Activated CD4-positive, alpha-beta T cell treated with anti-CD3 and anti-CD28 coated beads for 1 hour (primary cell): ENCODE results near the gene TOR1A.
A peak's percentile ranks its signal among the peaks of the same experiment; 100 is the strongest.

Source experiments
- DNase-seq: peaks from one replicate; pipeline ENCODE4 v3.0.0-alpha.2; 2020

The TOR1A gene

DNA sequence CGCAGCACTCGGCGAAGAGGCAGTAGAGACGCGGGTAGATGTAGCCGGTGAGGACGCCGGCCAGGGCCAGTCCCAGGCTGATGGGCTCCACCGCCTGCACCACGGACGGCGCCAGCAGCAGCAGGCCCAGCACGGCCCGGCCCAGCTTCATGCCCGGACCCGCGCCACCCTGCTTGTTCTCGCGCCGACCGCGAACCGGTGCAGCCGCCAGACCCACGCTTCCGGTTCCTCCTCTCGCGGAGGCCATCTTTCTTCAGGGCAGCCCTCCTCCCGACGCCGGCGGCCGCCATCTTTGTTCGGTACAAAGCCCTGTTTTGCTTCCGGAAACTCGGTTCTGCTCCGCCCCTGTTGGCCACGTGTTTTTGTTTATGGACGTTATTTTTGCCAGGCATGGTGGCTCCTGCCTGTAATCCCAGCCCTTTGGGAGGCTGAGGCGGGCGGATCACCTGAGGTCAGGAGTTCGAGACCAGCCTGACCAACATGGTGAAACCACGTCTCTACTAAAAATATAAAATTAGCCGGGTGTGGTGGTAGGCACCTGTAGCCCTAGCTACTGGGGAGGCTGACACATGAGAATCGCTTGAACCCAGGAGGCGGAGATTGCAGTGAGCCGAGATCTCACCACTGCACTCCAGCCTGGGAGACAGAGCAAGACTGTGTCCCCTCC is at the start of gene TOR1A:
Gene TOR1A, minus strand, starts transcription at position 202 of the 667 bp plus-strand sequence. Its CDS starts 51 bp downstream, at position 151.
- DNase-seq, result peak; percentile 85

DNA sequence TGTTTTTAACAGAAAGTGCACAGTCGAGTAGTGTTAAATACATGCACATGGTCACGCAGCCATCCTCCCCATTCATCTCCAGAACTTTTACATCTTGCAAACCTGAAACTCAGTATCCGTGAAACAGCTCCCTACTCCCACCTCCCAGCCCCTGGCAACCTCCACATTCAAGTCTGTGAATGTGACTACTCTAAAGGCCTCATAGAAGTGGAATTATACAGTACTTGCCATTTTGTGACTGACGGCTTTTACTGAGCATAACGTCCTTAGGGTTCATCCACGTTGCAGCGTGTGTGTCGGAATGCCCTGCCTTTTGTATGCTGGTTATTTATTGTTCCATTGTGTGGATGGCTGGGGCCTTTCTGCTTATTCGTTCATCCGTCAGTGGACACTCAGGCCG is 47.1 kb upstream of the TOR1A start:
- DNase-seq, result no peak

- no peak for DNase-seq
Observed at GRCh38 chr9:129869585-129870501, 45.9 kb upstream of the TOR1A start.

- peak; percentile 85 for DNase-seq
Observed at GRCh38 chr9:129868872-129869486, 45.0 kb upstream of the TOR1A start.

DNA sequence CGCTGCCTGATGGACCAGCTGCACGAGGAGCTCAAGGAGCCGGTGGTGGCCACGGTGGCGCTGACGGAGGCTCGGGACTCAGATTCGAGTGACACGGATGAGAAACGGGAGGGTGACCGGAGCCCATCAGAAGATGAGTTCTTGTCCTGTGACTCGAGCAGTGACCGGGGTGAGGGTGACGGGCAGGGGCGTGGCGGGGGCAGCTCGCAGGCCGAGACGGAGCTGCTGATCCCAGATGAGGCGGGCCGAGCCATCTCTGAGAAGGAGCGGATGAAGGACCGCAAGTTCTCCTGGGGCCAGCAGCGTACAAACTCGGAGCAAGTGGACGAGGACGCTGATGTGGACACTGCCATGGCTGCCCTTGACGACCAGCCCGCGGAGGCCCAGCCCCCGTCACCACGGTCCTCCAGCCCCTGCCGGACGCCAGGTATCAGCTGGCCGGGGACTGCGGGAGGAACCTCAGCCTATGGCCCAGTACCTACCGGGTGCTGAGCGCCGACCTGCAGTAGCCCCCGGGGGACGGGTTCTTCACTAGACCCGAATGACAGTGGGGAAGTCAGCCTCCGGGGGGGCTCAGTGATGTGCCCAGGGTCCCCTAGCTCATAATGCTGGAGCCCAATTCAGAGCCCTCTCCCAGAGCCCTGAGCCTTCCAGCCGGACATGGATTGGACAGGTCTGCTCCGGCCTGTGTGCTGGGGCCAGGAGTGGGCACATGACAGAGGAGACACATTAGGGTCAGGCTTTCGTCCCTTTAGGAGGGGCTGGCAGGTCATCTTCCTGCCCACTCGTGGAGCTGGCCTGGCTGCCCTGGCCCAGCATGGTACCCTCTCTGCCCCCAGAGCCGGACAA is 44.3 kb upstream of the TOR1A start:
- no peak for DNase-seq

DNA sequence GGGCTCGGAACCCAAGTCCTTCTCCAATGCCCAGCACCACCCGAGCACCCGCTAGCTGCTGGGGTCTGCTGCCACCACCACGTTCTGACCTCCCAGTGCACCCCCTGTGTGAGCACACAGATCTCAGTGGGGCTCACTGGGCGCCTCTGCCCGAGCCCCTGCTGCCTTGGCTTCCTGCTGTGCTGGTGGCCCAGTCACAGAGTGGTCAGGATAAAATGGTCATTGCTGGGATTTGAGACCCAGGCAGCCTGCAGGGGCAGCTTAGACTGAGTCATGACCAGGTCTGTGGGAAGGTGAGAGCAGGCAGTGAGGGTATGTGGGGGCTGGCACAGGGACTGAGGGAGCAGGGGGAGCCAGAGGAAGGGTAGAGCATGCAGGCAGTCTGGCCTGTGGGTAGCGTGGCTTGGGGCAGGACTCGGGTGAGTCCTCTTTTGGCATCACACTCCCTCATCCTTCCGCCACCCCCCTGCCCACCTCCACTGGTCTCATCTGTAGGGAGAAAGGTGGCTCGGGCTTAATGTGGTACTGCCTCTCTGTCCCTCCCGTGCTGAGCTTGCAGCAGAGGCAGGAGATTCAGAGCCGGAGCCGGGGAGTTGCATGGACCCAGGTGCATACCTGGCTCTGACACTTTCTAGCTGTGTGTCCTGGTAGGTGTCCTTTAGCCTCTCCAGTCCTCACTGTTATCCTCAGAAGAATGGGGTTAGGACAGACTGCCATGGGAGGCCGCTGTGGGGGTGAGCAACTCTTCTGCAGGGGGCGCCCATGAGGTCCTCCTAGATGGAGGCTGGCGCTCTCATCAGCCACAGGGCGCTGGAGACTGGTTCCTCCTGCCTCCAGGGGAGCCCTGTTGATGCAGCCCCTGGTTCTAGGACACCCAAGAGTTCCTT is 43.4 kb upstream of the TOR1A start:
- DNase-seq, result no peak

DNA sequence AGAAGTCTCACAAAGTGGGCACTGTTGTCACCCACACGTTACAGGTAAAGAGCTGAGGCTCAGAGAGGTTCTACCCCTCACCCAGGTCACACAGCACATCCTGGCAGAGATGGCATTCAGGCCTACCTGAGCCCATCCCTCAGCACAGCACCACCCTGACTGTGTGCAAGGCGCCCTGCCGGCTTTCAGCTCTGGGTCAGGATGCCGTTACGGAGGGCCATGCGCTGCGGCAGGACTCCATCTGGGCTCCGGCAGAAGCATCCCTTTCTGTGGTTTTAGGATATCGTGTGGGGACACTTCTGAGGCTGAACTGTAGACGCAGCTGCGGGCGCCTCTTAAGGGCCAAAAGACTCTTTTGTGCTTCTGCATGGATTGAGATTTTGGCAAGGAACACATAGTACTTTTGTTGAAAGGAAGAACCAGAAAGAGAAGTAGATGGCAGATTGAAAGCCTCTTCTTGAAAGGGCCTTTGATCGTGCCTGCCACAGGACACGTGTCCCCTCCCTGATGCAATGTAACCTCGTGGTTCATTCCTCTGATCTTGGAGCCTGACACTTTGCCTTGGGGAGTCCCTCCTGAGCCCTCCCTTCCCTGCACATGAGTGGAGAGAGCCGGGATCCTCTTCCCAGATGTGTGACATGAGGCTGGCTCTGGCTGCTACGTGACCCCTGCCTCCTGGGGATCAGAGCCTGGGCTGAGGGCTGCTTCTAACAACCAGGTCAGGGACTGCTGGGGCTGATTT is 42.6 kb upstream of the TOR1A start:
- no peak for DNase-seq

GRCh38 chr9:129865668-129866320 is 41.9 kb upstream of the TOR1A start:
- no peak for DNase-seq

DNA sequence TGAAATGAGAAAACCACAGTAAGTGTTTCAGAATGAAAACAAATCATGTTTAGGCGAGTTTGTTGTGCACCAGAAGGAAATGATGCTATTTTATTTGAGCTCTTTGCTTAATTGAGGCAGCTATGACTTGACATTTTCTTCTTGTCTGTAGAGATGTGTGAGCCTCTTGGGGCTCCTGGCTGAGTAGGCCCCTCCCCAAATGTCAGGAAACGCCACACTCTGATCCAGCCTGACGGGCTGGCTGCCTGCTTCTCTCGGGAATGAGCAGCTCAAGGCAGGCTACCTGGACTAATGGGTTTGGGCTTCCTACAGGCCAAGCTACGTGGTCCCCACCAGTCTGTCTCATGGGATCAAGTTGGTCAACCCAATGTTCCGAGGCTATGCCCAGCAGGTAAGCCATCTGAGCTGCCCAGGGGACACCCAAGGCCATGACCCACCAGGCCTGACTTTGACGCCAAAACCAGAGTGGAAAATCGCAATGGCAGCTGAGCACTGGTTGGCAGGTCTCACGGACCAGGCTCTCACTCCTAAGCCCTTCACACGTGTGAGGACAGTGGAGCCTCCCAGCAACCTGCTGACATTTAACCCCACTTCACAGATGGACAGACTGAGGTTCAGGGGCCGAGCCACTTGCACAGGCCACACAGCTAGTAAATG is 41.2 kb upstream of the TOR1A start:
- no peak for DNase-seq

GRCh38 chr9:129863059-129863690 is 39.2 kb upstream of the TOR1A start:
- DNase-seq, result peak; percentile 51

DNA sequence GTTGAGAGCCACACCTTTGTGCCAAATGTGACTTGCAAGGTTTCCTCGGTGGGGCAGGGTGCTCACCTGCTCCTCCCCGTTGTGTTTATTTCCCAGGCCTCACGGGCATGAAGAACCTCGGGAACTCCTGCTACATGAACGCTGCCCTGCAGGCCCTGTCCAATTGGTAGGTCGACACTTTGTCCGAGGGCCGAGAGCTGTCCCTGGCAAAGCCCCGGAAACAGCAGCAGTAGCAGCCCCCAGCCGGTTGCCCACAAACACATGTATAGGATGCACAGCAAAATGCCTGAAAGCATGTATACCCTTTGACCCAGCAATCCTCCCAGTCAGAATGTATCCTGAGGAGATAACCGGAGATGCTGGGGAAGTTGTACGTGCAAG is 37.5 kb upstream of the TOR1A start:
- no peak for DNase-seq

GRCh38 chr9:129860653-129861446 is 36.9 kb upstream of the TOR1A start:
- DNase-seq, result no peak

DNA sequence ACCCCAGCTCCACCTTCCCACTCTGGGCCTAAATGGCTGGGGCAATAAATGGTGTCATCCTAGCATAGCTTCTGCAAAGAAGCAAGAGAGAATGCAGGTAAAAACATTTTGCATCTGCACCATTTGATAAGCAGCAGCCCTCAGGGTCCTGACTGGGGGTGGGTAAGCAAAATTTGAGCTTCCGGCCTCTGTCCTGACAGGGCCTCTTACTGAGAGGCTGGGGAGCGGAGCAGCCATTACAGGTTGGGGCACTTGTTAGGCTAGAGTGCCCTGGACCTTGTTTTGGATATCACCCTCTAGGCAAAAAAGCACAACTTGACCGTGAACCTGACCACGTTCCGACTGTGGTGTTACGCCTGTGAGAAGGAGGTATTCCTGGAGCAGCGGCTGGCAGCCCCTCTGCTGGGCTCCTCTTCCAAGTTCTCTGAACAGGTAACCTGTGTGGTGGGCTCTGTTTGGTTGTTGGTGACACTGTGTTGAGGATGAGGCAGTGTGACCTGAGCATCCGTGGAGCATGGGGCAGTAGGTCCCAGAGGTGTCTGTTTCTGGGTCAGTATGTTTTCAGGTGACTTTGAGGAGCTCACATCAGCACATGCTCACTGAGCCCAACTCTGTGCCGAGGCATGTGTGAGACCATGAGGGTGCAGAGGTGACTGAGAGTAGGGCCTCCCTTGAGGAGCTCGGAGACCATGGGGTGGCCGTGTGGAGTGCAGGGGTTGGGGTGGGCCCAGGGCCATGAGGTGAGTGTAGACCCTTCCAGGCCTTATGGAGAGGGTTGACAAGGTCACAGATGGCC is 34.4 kb upstream of the TOR1A start:
- no peak for DNase-seq

DNA sequence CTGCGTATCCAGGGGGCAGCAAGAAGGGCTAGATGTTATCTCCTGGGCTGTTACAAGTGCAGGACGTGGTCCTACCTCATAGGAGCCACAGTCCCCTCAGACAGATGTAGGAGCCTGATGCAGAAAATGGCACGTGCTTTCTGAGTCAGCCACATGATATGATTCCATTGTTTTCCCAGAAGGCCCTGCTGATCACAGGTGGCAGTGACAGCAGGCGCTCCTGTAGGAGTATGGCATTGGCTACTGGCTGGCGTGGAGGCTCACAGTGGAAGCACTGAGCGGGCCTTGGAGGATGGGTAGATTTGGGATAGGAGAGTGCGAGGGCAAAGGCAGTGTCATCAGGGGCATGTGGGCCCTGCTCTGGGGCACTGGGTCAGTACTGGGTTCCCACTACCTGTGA is 33.3 kb upstream of the TOR1A start:
- no peak for DNase-seq

DNA sequence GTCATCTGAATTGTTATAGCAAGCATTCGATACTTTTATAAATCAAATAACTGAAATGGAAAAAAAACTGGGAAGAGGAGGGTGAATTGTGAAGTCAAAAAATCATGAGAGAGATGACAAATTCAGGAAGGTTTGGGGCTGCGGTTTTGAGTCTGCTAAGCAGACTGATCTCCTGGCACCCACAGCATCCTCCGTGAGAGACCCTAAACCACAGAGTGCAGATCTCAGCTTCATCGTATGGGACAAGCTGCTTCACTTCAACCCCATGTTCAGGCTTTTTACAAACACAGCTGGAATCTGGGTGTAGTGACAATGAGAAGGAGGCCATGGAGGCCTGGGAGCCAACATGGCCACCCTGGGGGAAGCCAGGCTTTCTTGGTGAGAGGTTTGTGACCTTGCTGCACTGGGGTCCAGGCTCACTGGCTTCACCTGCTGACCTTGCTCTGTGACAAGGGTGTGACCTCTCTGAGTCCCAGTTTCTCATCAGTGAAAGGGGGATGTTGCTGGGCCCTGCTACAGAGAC is 30.7 kb upstream of the TOR1A start:
- DNase-seq, result no peak

- DNase-seq, result no peak
Observed at GRCh38 chr9:129853614-129854013, 29.7 kb upstream of the TOR1A start.

DNA sequence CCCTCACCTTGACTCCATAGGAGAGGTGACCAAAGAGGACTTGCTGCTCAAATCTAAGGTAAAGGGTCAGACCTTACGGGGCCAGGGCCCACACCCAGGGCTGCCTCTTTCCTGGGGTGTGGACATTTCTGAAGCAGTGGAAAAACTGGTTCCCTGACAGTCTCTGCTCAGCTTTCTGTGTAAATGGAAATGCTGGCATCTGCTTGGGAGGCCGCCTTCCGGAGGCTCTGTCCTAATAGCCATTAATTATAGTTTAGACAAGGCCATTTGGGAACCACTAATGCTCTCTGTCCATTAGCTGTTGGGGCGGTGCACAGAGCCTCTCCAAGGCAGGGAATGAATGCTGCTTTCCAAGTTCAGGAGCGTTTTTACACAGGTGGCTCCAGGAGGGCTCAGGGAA is 28.6 kb upstream of the TOR1A start:
- DNase-seq, result no peak
